ENCODE data around the gene CHD2. TPM values are rescaled to one million over a fixed set of nuclear protein-coding genes. Genes with fewer than 3 reads are reported as not detected.

CHD2 gene
- total and polyA plus RNA-seq, 2 experiments from 2014 or later, result 36.5 to 39.0 TPM

- H3K36me3 ChIP-seq (ENCODE audit: low read depth), result peaks cover 93% of the 10 kb centered on the region
- no peaks in the 10 kb centered on the region; the same call in 1 of the 2 replicates for H4K20me1 ChIP-seq (ENCODE audit: insufficient read depth)
- H3K4me2 ChIP-seq (ENCODE audit: unreplicated experiment), result no peak overlapping the region
- H2AFZ ChIP-seq, result no peak overlapping the region
- H3K27ac ChIP-seq, result no peak overlapping the region
- no peak overlapping the region for H3K4me3 ChIP-seq
- H3K9me2 ChIP-seq (ENCODE audit: insufficient read depth), result no peaks in the 10 kb centered on the region
- no peak overlapping the region for H3K9ac ChIP-seq
- H3K4me1 ChIP-seq (ENCODE audit: insufficient read depth), result peaks cover 17% of the 10 kb centered on the region
- no peak for DNase-seq
- no peaks in the 10 kb centered on the region for H3K27me3 ChIP-seq (replicated peaks; ENCODE audit: insufficient read depth)
- H3K9me3 ChIP-seq (ENCODE audit: low read depth), result no peaks in the 10 kb centered on the region
- TF ChIP-seq EZH2 (IDR thresholded peaks at IDR 0.05; ENCODE audit: insufficient read depth, poor library complexity, severe bottlenecking), result no peak
- no peak for TF ChIP-seq EZH2phosphoT487 (IDR thresholded peaks at IDR 0.05; ENCODE audit: insufficient read depth, low read depth)
- in situ Hi-C loops (cut with MboI), result no loop called here
- H3F3A ChIP-seq (ENCODE audit: insufficient read depth), result peaks cover 53% of the 10 kb centered on the region
- H3K79me2 ChIP-seq (ENCODE audit: insufficient read depth), result peaks cover 98% of the 10 kb centered on the region
- WGBS, 2 experiments (ENCODE audit: low coverage in 1 of 2, low lambda C conversion rate in 2 of 2, missing lambda C conversion rate in 2 of 2), result 97 to 98% methylated on average over 6 of the region's 6 CpGs
These were observed 74.2 kb downstream of the CHD2 start for GRCh38 chr15:92974183-92974915.

DNA sequence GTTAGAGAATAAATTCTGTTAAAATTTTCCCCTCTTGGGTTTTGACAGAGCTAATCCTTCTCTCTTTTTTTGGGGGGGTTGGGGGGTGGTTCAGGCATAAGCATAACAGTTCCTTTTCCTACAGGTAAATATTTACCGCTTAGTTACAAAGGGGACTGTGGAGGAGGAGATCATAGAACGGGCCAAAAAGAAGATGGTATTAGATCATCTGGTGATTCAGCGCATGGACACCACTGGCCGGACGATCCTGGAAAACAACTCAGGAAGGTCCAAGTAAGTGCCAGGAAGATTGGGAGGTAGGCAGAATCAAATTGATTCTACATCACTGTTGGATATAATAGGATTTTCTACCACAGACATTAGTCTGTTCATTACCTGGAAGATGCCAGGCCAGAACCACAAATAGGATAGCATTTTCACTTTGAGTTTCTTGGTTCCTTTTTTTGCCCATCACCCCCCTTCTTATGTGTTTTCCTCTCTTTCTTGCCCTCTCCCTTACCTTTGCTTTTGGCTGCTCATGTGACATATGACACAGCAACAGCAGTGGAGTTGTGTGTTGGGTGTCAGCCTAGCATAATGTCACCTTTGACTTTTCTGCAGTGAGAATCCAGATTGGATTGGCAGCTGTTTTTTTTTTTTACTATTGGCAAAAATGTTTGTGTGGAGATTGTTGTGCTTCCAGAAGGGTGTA is 79.0 kb downstream of the CHD2 start:
- in situ Hi-C loops (cut with MboI), result no loop called here
- TF ChIP-seq EZH2 (IDR thresholded peaks at IDR 0.05; ENCODE audit: insufficient read depth, poor library complexity, severe bottlenecking) (no peak), EZH2phosphoT487 (IDR thresholded peaks at IDR 0.05; ENCODE audit: insufficient read depth, low read depth) (no peak)
- Histone ChIP-seq H3K4me3 (no peak overlapping the region), H3K79me2 (ENCODE audit: insufficient read depth) (peaks cover 98% of the 10 kb centered on the region), H3K27ac (no peak overlapping the region), H3K4me1 (ENCODE audit: insufficient read depth) (no peaks in the 10 kb centered on the region), H3K36me3 (ENCODE audit: low read depth) (peaks cover 94% of the 10 kb centered on the region), H3K9ac (no peak overlapping the region), H2AFZ (no peak overlapping the region), H3K9me3 (ENCODE audit: low read depth) (no peaks in the 10 kb centered on the region), H3K27me3 (replicated peaks; ENCODE audit: insufficient read depth) (no peaks in the 10 kb centered on the region), H3K9me2 (ENCODE audit: insufficient read depth) (no peaks in the 10 kb centered on the region), H3K4me2 (ENCODE audit: unreplicated experiment) (no peak overlapping the region), H3F3A (ENCODE audit: insufficient read depth) (peaks cover 50% of the 10 kb centered on the region), H4K20me1 (ENCODE audit: insufficient read depth) (no peaks in the 10 kb centered on the region; the same call in 1 of the 2 replicates)
- peak; percentile 23 for DNase-seq
- WGBS, 2 experiments (ENCODE audit: low coverage in 1 of 2, low lambda C conversion rate in 2 of 2, missing lambda C conversion rate in 2 of 2), result 91 to 95% methylated on average over 5 of the region's 5 CpGs

- H3K36me3 ChIP-seq (ENCODE audit: low read depth), result peaks cover 96% of the 10 kb centered on the region
- no peak for TF ChIP-seq EZH2 (IDR thresholded peaks at IDR 0.05; ENCODE audit: insufficient read depth, poor library complexity, severe bottlenecking)
- no peak for TF ChIP-seq EZH2phosphoT487 (IDR thresholded peaks at IDR 0.05; ENCODE audit: insufficient read depth, low read depth)
- H4K20me1 ChIP-seq (ENCODE audit: insufficient read depth), result no peaks in the 10 kb centered on the region; the same call in 1 of the 2 replicates
- H3K4me1 ChIP-seq (ENCODE audit: insufficient read depth), result no peaks in the 10 kb centered on the region
- in situ Hi-C loops (cut with MboI), result no loop called here
- H3K4me3 ChIP-seq, result no peak overlapping the region
- no peak overlapping the region for H3K4me2 ChIP-seq (ENCODE audit: unreplicated experiment)
- no peak for DNase-seq
- 95 to 96% methylated on average over 8 of the region's 8 CpGs for WGBS, 2 experiments (ENCODE audit: low coverage in 1 of 2, low lambda C conversion rate in 2 of 2, missing lambda C conversion rate in 2 of 2)
- no peaks in the 10 kb centered on the region for H3K27me3 ChIP-seq (replicated peaks; ENCODE audit: insufficient read depth)
- no peaks in the 10 kb centered on the region for H3K9me3 ChIP-seq (ENCODE audit: low read depth)
- H2AFZ ChIP-seq, result no peak overlapping the region
- H3K27ac ChIP-seq, result no peak overlapping the region
- H3K9me2 ChIP-seq (ENCODE audit: insufficient read depth), result no peaks in the 10 kb centered on the region
- peaks cover 98% of the 10 kb centered on the region for H3K79me2 ChIP-seq (ENCODE audit: insufficient read depth)
- H3F3A ChIP-seq (ENCODE audit: insufficient read depth), result peaks cover 39% of the 10 kb centered on the region
- no peak overlapping the region for H3K9ac ChIP-seq
These were observed 81.2 kb downstream of the CHD2 start for GRCh38 chr15:92981333-92981732.

GRCh38 chr15:92984161-92984560 is 84.0 kb downstream of the CHD2 start:
- in situ Hi-C loops (cut with MboI), result no loop called here
- H3K27me3 ChIP-seq (replicated peaks; ENCODE audit: insufficient read depth), result no peaks in the 10 kb centered on the region
- H3K9me3 ChIP-seq (ENCODE audit: low read depth), result no peaks in the 10 kb centered on the region
- WGBS, 2 experiments (ENCODE audit: low coverage in 1 of 2, low lambda C conversion rate in 2 of 2, missing lambda C conversion rate in 2 of 2), result 92 to 94% methylated on average over 4 of the region's 4 CpGs
- peaks cover 92% of the 10 kb centered on the region for H3K36me3 ChIP-seq (ENCODE audit: low read depth)
- no peaks in the 10 kb centered on the region; the same call in 1 of the 2 replicates for H4K20me1 ChIP-seq (ENCODE audit: insufficient read depth)
- H3F3A ChIP-seq (ENCODE audit: insufficient read depth), result peaks cover 39% of the 10 kb centered on the region
- no peak overlapping the region for H3K4me3 ChIP-seq
- TF ChIP-seq EZH2 (IDR thresholded peaks at IDR 0.05; ENCODE audit: insufficient read depth, poor library complexity, severe bottlenecking), result no peak
- no peak for TF ChIP-seq EZH2phosphoT487 (IDR thresholded peaks at IDR 0.05; ENCODE audit: insufficient read depth, low read depth)
- no peak overlapping the region for H3K27ac ChIP-seq
- no peak overlapping the region for H3K9ac ChIP-seq
- H2AFZ ChIP-seq, result no peak overlapping the region
- no peak for DNase-seq
- H3K4me2 ChIP-seq (ENCODE audit: unreplicated experiment), result no peak overlapping the region
- H3K4me1 ChIP-seq (ENCODE audit: insufficient read depth), result no peaks in the 10 kb centered on the region
- H3K9me2 ChIP-seq (ENCODE audit: insufficient read depth), result no peaks in the 10 kb centered on the region
- H3K79me2 ChIP-seq (ENCODE audit: insufficient read depth), result peaks cover 98% of the 10 kb centered on the region

Data from GM23248 (cell line).